Measurements from ENCODE around the gene CXADR. TPM values are rescaled to one million over a fixed set of nuclear protein-coding genes. Genes with fewer than 3 reads are reported as not detected.

The CXADR gene
- total and polyA plus RNA-seq, 9 of the 15 experiments (the other 6 are each of a cell fraction or from before 2014, with no cell fraction given) = 0.01 to 0.41 (median 0.14) TPM

- Histone ChIP-seq H2AFZ (ENCODE audit: low read depth, low read length) (no peak overlapping the region), H3K36me3 (ENCODE audit: control insufficient read depth, insufficient read depth, low read length) (no peaks in the 10 kb centered on the region), H3K4me2 (ENCODE audit: insufficient read depth, low read length) (no peak overlapping the region), H3K27me3 (ENCODE audit: control insufficient read depth in 2 of 2, insufficient read depth in 2 of 2, low read length in 2 of 2) (no peaks in the 10 kb centered on the region; a peak in 1 of 5 replicates), H3K27ac (ENCODE audit: extremely low read depth, low read depth, low read length) (no peak overlapping the region), H3K4me3 (no peak overlapping the region), H3K9me3 (replicated peaks; ENCODE audit: control insufficient read depth, insufficient read depth, low read depth, low read length) (no peaks in the 10 kb centered on the region), H3K9me1 (ENCODE audit: control insufficient read depth, insufficient read depth, low read length) (no peaks in the 10 kb centered on the region), H3K9ac (ENCODE audit: insufficient read depth in 1 of 2, low read depth in 2 of 2, low read length in 2 of 2) (no peak overlapping the region), H3K4me1 (replicated peaks in 1 of 2; ENCODE audit: control insufficient read depth in 2 of 2, insufficient read depth in 2 of 2, low read length in 2 of 2) (no peaks in the 10 kb centered on the region), H3K79me2 (ENCODE audit: control insufficient read depth, insufficient read depth, low read length) (no peaks in the 10 kb centered on the region), H4K20me1 (replicated peaks; ENCODE audit: control insufficient read depth, insufficient read depth, low read length) (no peaks in the 10 kb centered on the region)
- 1% methylated on average over 4 of the region's 4 CpGs for whole genome bisulfite sequencing (ENCODE audit: insufficient coverage, low coverage, missing lambda C conversion rate)
- no peak for ATAC-seq
- ChIA-PET CTCF (ENCODE audit: low intra/inter-chr PET ratio) (no interaction called here), POLR2A (no interaction called here)
- DNase-seq (ENCODE audit: extremely low read depth in 1 of 4, low spot score in 3 of 4) = no peak
- in situ Hi-C loops (cut with MboI) = no loop called here
- intact Hi-C loops (cut with micrococcal nuclease) = no loop called here
- no TSS peak for BruUV-seq (replicated peaks)
- TF ChIP-seq ZNF23 (CRISPR knock-in tag; IDR thresholded peaks at IDR 0.05) (no peak), NR1H2 (CRISPR knock-in tag; IDR thresholded peaks at IDR 0.05) (no peak), HNRNPUL1 (IDR thresholded peaks at IDR 0.05; ENCODE audit: low read length) (no peak), SMAD1 (IDR thresholded peaks at IDR 0.05; ENCODE audit: low read depth, low read length, partially characterized antibody) (no peak)
- FAIRE-seq = no peak
These were observed 118.4 kb downstream of the CXADR start for GRCh38 chr21:17631195-17631594.

- no peak overlapping the region for H2AFZ ChIP-seq (ENCODE audit: low read depth, low read length)
- H3K9me3 ChIP-seq (replicated peaks; ENCODE audit: control insufficient read depth, insufficient read depth, low read depth, low read length) = no peaks in the 10 kb centered on the region
- no peaks in the 10 kb centered on the region for H4K20me1 ChIP-seq (replicated peaks; ENCODE audit: control insufficient read depth, insufficient read depth, low read length)
- H3K27me3 ChIP-seq (ENCODE audit: control insufficient read depth in 2 of 2, insufficient read depth in 2 of 2, low read length in 2 of 2) = no peaks in the 10 kb centered on the region; a peak in 1 of 5 replicates
- DNase-seq (ENCODE audit: extremely low read depth in 1 of 4, low spot score in 3 of 4) = no peak
- in situ Hi-C loops (cut with MboI) = no loop called here
- no peaks in the 10 kb centered on the region for H3K4me1 ChIP-seq (replicated peaks in 1 of 2; ENCODE audit: control insufficient read depth in 2 of 2, insufficient read depth in 2 of 2, low read length in 2 of 2)
- no peak for FAIRE-seq
- no peaks in the 10 kb centered on the region for H3K36me3 ChIP-seq (ENCODE audit: control insufficient read depth, insufficient read depth, low read length)
- no peak overlapping the region for H3K9ac ChIP-seq (ENCODE audit: insufficient read depth in 1 of 2, low read depth in 2 of 2, low read length in 2 of 2)
- H3K79me2 ChIP-seq (ENCODE audit: control insufficient read depth, insufficient read depth, low read length) = no peaks in the 10 kb centered on the region
- no TSS peak for BruUV-seq (replicated peaks)
- H3K9me1 ChIP-seq (ENCODE audit: control insufficient read depth, insufficient read depth, low read length) = no peaks in the 10 kb centered on the region
- peak; percentile 37; the same call in 2 of the 3 replicates for ATAC-seq
- H3K4me2 ChIP-seq (ENCODE audit: insufficient read depth, low read length) = no peak overlapping the region
- POLR2A ChIA-PET = no interaction called here
- 2% methylated on average over 4 of the region's 4 CpGs for WGBS (ENCODE audit: insufficient coverage, low coverage, missing lambda C conversion rate)
- intact Hi-C loops (cut with micrococcal nuclease) = no loop called here
- H3K27ac ChIP-seq (ENCODE audit: extremely low read depth, low read depth, low read length) = no peak overlapping the region
- CTCF ChIA-PET (ENCODE audit: low intra/inter-chr PET ratio) = no interaction called here
- H3K4me3 ChIP-seq = no peak overlapping the region
- TF ChIP-seq ZNF695 (CRISPR knock-in tag; IDR thresholded peaks at IDR 0.05) (no peak), ZNF408 (CRISPR knock-in tag; IDR thresholded peaks at IDR 0.05; ENCODE audit: low read depth) (no peak), ZBTB8A (IDR thresholded peaks at IDR 0.05; ENCODE audit: partially characterized antibody) (no peak), MAZ (CRISPR knock-in tag; conservative IDR thresholded peaks at IDR 0.05 in 1 of 2, IDR thresholded peaks at IDR 0.05 in 1 of 2) (no peak), MAFK (IDR thresholded peaks at IDR 0.05; ENCODE audit: low read length) (no peak), CBX2 (IDR thresholded peaks at IDR 0.05; ENCODE audit: insufficient read depth, low read length, poor library complexity, severe bottlenecking) (no peak), ZNF41 (CRISPR knock-in tag; conservative IDR thresholded peaks at IDR 0.05) (no peak), NKRF (IDR thresholded peaks at IDR 0.05; ENCODE audit: borderline replicate concordance) (no peak), FOXO4 (CRISPR knock-in tag; IDR thresholded peaks at IDR 0.05) (no peak), ZEB2 (IDR thresholded peaks at IDR 0.05) (no peak), BRF1 (IDR thresholded peaks at IDR 0.05; ENCODE audit: borderline replicate concordance, extremely low read depth, insufficient read length) (no peak)
These were observed 123.9 kb downstream of the CXADR start for GRCh38 chr21:17636711-17637110.

All from K562 (cell line).